ENCODE results near the gene PLEK. TPM values are rescaled to one million over a fixed set of nuclear protein-coding genes. Genes with fewer than 3 reads are reported as not detected.

The PLEK gene
- total RNA-seq, 4 donors from 2014 or later, result 1.3 to 3.0 (median 2.2) TPM

GRCh38 chr2:68387408-68388350 is 22.6 kb downstream of the PLEK start:
- no peak for DNase-seq (ENCODE audit: low spot score in 2 of 2)
- no peak overlapping the region for H3K4me3 ChIP-seq (ENCODE audit: low read depth, poor library complexity, severe bottlenecking)
- intact Hi-C loops (cut with DNase I; ENCODE audit: low total_unique reads), result no loop called here
- 43 to 45% methylated on average over 5 of the region's 5 CpGs for WGBS, 2 donors
- TF ChIP-seq POLR2A (IDR thresholded peaks at IDR 0.05), result no peak
- no peak for TF ChIP-seq CTCF (IDR thresholded peaks at IDR 0.05)

DNA sequence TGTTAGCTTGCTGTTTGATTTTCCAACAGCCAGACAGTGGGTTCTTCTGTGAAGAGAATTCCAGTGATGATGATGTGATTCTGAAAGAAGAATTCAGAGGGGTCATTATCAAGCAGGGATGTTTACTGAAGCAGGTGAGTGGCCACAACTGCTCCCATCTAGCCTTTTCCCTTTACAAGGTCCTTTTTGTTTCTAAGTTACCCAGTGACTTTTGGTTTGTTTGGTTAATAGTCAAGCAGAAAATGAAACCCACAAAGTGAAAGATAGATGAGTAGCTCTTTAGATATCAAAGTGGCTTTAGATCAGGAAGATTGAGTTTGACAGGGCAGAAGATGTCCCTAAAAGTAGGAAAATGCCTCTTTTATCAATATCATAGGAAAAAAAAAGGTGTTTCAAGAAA is 23.3 kb downstream of the PLEK start:
- H3K4me3 ChIP-seq (ENCODE audit: low read depth, poor library complexity, severe bottlenecking), result no peak overlapping the region
- intact Hi-C loops (cut with DNase I; ENCODE audit: low total_unique reads), result no loop called here
- TF ChIP-seq CTCF (IDR thresholded peaks at IDR 0.05), result no peak
- TF ChIP-seq POLR2A (IDR thresholded peaks at IDR 0.05), result no peak
- no peak for DNase-seq (ENCODE audit: low spot score in 2 of 2)

GRCh38 chr2:68388772-68389171 is 23.7 kb downstream of the PLEK start:
- TF ChIP-seq CTCF (IDR thresholded peaks at IDR 0.05), result no peak
- TF ChIP-seq POLR2A (IDR thresholded peaks at IDR 0.05), result no peak
- DNase-seq (ENCODE audit: low spot score in 2 of 2), result no peak
- intact Hi-C loops (cut with DNase I; ENCODE audit: low total_unique reads), result no loop called here
- 44 to 47% methylated on average over 1 of the region's 1 CpG for WGBS, 2 donors
- H3K4me3 ChIP-seq (ENCODE audit: low read depth, poor library complexity, severe bottlenecking), result no peak overlapping the region

GRCh38 chr2:68390114-68390513 is 25.0 kb downstream of the PLEK start:
- intact Hi-C loops (cut with DNase I; ENCODE audit: low total_unique reads), result no loop called here
- H3K4me3 ChIP-seq (ENCODE audit: low read depth, poor library complexity, severe bottlenecking), result no peak overlapping the region
- TF ChIP-seq CTCF (IDR thresholded peaks at IDR 0.05), result no peak
- no peak for TF ChIP-seq POLR2A (IDR thresholded peaks at IDR 0.05)
- no peak for DNase-seq (ENCODE audit: low spot score in 2 of 2)
- WGBS, 2 donors, result 30 to 39% methylated on average over 2 of the region's 2 CpGs

- DNase-seq (ENCODE audit: low spot score in 2 of 2), result no peak
- no peak for TF ChIP-seq POLR2A (IDR thresholded peaks at IDR 0.05)
- no peak overlapping the region for H3K4me3 ChIP-seq (ENCODE audit: low read depth, poor library complexity, severe bottlenecking)
- intact Hi-C loops (cut with DNase I; ENCODE audit: low total_unique reads), result no loop called here
Measured at GRCh38 chr2:68390586-68390985, 25.5 kb downstream of the PLEK start.

DNA sequence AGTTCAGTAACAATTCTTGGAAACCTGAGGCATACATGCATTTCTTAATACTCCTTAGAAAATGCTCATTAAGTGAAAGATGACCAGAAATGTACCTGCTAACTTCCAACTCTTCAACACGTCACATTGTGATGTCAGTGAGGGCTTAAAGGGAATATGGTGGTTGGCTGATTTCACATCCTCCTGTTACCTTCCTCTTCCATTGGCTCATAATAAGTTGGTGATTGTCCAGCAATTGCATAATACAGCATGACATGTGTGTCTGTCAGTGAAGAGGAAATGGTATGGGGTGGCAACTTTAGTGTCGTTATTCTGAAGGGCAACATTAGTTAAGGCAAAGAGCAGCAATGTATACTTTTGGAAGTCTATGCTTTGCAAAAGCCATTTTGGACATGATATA is 26.0 kb downstream of the PLEK start:
- DNase-seq (ENCODE audit: low spot score in 2 of 2), result no peak
- TF ChIP-seq CTCF (IDR thresholded peaks at IDR 0.05) (no peak), POLR2A (IDR thresholded peaks at IDR 0.05) (no peak)
- intact Hi-C loops (cut with DNase I; ENCODE audit: low total_unique reads), result no loop called here
- no peak overlapping the region for H3K4me3 ChIP-seq (ENCODE audit: low read depth, poor library complexity, severe bottlenecking)
- 46 to 48% methylated on average over 2 of the region's 2 CpGs for WGBS, 2 donors
